ENCODE results near the gene LRRC36. TPM values are rescaled to one million over a fixed set of nuclear protein-coding genes. Genes with fewer than 3 reads are reported as not detected.
"Not testable (repeated sequence)": the region's sequence is repeated elsewhere in the genome, so short reads cannot be mapped to it uniquely, and the experiment has no call there.

LRRC36 gene
- total RNA-seq, 1 experiment from 2014 or later, result not detected

- in situ Hi-C loops (cut with HindIII; ENCODE audit: low sequenced_read_pairs), result no loop called here
Measured at GRCh38 chr16:67336116-67336515, 9.5 kb downstream of the LRRC36 start.

GRCh38 chr16:67336648-67337047, 10.0 kb downstream of the LRRC36 start:
- in situ Hi-C loops (cut with HindIII; ENCODE audit: low sequenced_read_pairs), result no loop called here
- DNase-seq (ENCODE audit: low spot score), result no peak

More at GRCh38 chr16:67336116-67336515, 9.5 kb downstream of the LRRC36 start:
- no peak for DNase-seq (ENCODE audit: low spot score)

- in situ Hi-C loops (cut with HindIII; ENCODE audit: low sequenced_read_pairs), result no loop called here
- DNase-seq (ENCODE audit: low spot score), result peak; percentile 11
Measured at GRCh38 chr16:67339453-67339852, 12.8 kb downstream of the LRRC36 start.

GRCh38 chr16:67341250-67341649, 14.6 kb downstream of the LRRC36 start:
- in situ Hi-C loops (cut with HindIII; ENCODE audit: low sequenced_read_pairs), result no loop called here
- DNase-seq (ENCODE audit: low spot score), result no peak

GRCh38 chr16:67342616-67343015, 16.0 kb downstream of the LRRC36 start:
- DNase-seq (ENCODE audit: low spot score), result no peak
- in situ Hi-C loops (cut with HindIII; ENCODE audit: low sequenced_read_pairs), result no loop called here

GRCh38 chr16:67345401-67345800, 18.8 kb downstream of the LRRC36 start:
- in situ Hi-C loops (cut with HindIII; ENCODE audit: low sequenced_read_pairs), result no loop called here
- DNase-seq (ENCODE audit: low spot score), result no peak

- in situ Hi-C loops (cut with HindIII; ENCODE audit: low sequenced_read_pairs), result no loop called here
- no peak for DNase-seq (ENCODE audit: low spot score)
Measured at GRCh38 chr16:67346341-67346740, 19.7 kb downstream of the LRRC36 start.

GRCh38 chr16:67349172-67349571, 22.6 kb downstream of the LRRC36 start:
- in situ Hi-C loops (cut with HindIII; ENCODE audit: low sequenced_read_pairs), result no loop called here

GRCh38 chr16:67350324-67350723, 23.7 kb downstream of the LRRC36 start:
- in situ Hi-C loops (cut with HindIII; ENCODE audit: low sequenced_read_pairs), result no loop called here
- no peak for DNase-seq (ENCODE audit: low spot score)

More at GRCh38 chr16:67349172-67349571, 22.6 kb downstream of the LRRC36 start:
- no peak for DNase-seq (ENCODE audit: low spot score)

GRCh38 chr16:67352463-67352862, 25.8 kb downstream of the LRRC36 start:
- DNase-seq (ENCODE audit: low spot score); in situ Hi-C loops (cut with HindIII; ENCODE audit: low sequenced_read_pairs): not testable (repeated sequence)

GRCh38 chr16:67356396-67356795, 29.8 kb downstream of the LRRC36 start:
- DNase-seq (ENCODE audit: low spot score), result no peak

GRCh38 chr16:67357561-67357960, 30.9 kb downstream of the LRRC36 start:
- no peak for DNase-seq (ENCODE audit: low spot score)
- in situ Hi-C loops (cut with HindIII; ENCODE audit: low sequenced_read_pairs), result no loop called here

More at GRCh38 chr16:67356396-67356795, 29.8 kb downstream of the LRRC36 start:
- in situ Hi-C loops (cut with HindIII; ENCODE audit: low sequenced_read_pairs), result no loop called here

- DNase-seq (ENCODE audit: low spot score); in situ Hi-C loops (cut with HindIII; ENCODE audit: low sequenced_read_pairs): not testable (repeated sequence)
Measured at GRCh38 chr16:67359540-67360269, 33.1 kb downstream of the LRRC36 start.

GRCh38 chr16:67361038-67361437, 34.4 kb downstream of the LRRC36 start:
- in situ Hi-C loops (cut with HindIII; ENCODE audit: low sequenced_read_pairs), result no loop called here
- DNase-seq (ENCODE audit: low spot score), result no peak

- in situ Hi-C loops (cut with HindIII; ENCODE audit: low sequenced_read_pairs), result no loop called here
- no peak for DNase-seq (ENCODE audit: low spot score)
Measured at GRCh38 chr16:67364600-67365235, 38.1 kb downstream of the LRRC36 start.

GRCh38 chr16:67370661-67371060, 44.0 kb downstream of the LRRC36 start:
- DNase-seq (ENCODE audit: low spot score), result no peak
- in situ Hi-C loops (cut with HindIII; ENCODE audit: low sequenced_read_pairs), result no loop called here

GRCh38 chr16:67372664-67373063, 46.0 kb downstream of the LRRC36 start:
- in situ Hi-C loops (cut with HindIII; ENCODE audit: low sequenced_read_pairs), result no loop called here
- DNase-seq (ENCODE audit: low spot score), result peak; percentile 51

- DNase-seq (ENCODE audit: low spot score); in situ Hi-C loops (cut with HindIII; ENCODE audit: low sequenced_read_pairs): not testable (repeated sequence)
Measured at GRCh38 chr16:67376012-67376411, 49.4 kb downstream of the LRRC36 start.

GRCh38 chr16:67378642-67379041, 52.0 kb downstream of the LRRC36 start:
- DNase-seq (ENCODE audit: low spot score), result no peak
- in situ Hi-C loops (cut with HindIII; ENCODE audit: low sequenced_read_pairs), result no loop called here

- in situ Hi-C loops (cut with HindIII; ENCODE audit: low sequenced_read_pairs), result no loop called here
- no peak for DNase-seq (ENCODE audit: low spot score)
Measured at GRCh38 chr16:67383284-67383683, 56.7 kb downstream of the LRRC36 start.

Measured in G401 (cell line).